HG03378 (cell line): ENCODE results near the gene DNASE1L2.
A peak's percentile ranks its signal among the peaks of the same experiment; 100 is the strongest.
"Not testable (repeated sequence)": the region's sequence is repeated elsewhere in the genome, so short reads cannot be mapped to it uniquely, and the experiment has no call there.

Experiments
- ATAC-seq: cut with Tn5 transposase; IDR thresholded peaks from one replicate; pipeline ENCODE4 v1.9.1; 2021; ENCODE audit warnings: mild to moderate bottlenecking, moderate library complexity; ENCODE audit not compliant: unreplicated experiment

The DNASE1L2 gene

DNA sequence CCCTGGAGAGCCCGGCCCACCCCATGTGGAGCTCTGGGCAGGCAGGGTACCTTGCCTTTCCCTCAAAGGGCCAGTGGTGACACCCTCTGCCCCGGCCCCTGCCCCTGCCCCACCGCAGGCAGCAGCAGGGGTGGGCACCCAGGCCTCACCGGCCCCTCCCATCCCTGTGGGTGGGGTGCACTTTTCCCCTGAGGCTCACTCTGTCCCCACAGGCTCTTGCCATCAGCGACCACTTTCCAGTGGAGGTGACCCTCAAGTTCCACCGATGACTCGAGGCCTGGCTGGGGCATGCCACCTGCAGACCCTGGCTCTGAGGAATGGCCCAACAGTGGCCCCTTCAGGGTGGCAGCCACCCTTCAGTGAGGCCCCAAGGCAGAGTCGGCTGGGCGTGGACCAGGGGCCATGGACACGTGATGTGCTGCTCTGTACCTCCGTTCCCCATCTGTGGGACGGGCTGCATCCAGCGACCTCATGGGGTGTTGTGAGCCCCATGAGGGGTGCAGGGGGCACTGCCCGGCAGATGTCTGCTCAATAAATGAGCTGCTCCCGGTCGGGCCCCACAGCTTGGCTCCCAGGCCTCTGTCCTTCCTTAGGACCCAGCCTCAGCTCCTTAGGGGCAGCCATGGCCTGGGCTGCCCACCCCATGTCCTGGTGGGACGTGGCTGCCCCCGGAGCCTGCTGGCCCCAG, 2.0 kb downstream of the DNASE1L2 start:
- no peak for ATAC-seq

DNA sequence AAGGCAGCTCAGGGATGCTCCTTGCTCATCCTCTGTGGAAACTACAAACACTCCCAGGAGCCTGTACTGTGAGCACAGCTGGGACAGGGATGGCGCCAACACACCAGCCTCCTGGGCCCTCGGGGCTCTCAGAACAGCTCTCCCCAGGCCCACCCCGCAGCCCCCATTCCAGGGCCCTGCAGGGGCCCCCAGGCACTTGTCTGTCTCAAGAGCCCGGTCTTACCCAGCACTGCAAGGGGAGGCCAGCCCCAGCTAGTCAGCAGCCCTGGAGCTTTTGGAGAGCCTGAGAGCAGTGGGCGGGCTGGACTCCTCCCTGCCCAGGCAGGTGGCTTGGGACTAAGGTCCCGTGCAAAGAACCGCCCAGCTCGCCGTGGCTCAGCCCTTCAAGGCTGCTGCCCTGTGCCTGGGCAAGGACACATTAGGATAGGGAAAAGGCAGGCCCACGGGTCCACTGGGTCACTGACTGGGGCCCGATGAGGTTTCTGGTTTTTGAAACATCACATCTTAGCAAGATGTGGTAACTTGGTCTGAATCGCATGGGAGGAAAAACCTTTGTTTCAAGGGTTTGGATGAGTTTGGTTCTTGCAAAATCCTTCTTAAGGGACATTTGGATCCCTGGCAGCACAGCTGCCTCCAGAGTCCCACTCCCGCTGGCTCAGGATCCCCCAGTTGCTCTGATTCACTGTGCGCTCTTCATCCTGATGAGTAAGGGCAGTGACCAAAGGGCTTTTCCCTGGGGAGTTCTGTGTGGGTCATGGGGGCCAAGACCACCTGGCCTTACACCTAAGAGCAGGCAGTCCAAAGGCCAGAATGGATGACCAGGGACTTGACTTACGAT, 2.8 kb downstream of the DNASE1L2 start:
- ATAC-seq, result no peak

DNA sequence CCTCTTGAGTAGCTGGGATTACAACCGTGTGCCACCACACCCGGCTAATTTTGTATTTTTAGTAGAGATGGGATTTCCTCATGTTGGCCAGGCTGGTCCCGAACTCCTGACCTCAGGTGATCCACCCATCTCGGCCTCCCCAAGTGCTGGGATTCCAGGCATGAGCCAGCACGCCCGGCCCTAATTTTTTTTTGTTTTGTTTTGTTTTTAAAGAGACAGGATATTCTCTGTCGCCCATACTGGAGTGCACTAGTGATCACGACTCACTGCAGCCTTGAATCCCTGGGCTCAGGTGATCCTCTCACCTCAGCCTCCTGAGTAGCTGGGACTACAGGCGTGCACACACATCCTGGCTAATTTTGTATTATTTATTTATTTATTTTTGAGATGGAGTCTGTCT, 4.1 kb downstream of the DNASE1L2 start:
- ATAC-seq, result not testable (repeated sequence)

DNA sequence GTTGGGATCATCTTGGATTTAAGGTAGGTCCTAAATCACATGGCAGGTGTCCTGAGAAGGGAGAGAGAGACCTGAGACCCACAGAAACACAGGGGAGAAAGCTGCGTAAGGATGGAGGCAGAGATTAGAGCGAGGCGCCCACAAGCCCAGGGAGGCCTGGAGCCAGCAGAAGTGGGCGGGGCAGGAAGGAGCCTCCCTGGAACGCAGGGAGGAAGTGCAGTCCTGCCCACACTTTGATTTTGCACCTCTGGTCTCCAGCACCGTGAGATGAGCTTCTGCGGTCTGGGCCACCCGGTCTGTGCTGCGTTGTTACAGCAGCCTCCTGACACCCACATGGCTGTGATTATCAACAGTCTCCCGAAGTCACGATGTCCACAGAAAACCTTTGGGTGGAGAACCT, 6.4 kb downstream of the DNASE1L2 start:
- no peak for ATAC-seq

DNA sequence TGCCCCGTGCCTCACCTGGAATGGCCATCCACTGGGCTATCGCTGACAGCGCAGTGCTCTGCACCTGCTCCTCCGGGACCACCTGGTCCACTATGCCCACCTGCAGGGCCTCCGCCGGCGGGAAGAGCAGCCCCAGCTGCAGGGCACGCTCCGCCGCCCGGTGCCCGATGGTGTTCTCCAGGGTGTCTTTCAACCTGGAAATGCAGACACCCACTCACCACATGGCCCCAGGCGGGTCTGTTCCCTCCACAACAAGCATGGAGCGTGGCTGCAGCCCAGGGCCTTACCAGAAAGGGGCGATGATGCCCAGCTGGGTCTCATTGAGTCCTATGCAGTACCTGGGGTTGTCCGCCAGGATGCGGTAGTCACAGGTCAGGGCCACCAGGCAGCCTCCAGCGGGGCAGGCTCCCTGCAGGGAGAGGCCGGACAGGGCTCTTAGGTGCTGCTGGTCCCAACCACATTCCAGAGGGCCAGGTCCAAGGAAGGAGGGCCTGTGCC, 6.8 kb downstream of the DNASE1L2 start:
- ATAC-seq, result no peak

DNA sequence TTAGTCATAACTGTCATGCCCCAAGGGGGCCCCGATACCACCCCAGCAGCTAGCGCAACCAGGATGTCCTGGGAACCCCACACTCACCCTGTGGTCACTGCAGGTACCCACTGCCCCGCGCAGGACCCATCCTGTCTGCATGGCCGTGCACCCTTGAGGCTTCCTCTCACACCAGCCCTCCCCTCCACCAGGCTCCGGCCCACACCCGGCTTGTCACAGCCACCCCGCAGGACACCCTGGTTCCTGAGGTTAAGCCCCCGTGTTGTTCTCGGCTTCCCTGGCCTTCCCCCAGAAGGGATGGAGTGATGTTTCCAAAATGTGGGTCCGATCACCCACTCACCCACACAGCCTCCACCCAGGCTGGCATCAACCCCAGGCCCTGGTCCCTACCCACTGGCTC, 7.5 kb downstream of the DNASE1L2 start:
- ATAC-seq, result no peak

DNA sequence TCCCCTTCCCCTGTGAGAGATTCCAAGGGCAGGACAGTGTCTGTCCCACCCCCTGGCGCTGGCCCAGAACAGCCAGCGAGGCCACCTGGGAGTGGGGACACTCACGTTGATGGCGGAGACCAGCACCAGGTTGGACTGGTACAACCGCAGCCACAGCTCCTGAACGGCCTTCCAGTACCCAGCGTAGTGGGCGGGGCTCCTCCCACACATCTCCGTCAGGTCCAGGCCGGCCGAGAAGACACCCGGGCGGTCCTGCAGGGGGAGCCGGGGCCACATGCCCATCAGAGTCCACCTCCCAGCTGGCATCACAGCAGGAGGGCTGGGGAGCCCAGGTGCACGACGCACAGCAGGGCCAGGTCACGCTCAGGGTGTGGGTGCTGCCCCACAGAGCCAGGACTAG, 8.1 kb downstream of the DNASE1L2 start:
- no peak for ATAC-seq

DNA sequence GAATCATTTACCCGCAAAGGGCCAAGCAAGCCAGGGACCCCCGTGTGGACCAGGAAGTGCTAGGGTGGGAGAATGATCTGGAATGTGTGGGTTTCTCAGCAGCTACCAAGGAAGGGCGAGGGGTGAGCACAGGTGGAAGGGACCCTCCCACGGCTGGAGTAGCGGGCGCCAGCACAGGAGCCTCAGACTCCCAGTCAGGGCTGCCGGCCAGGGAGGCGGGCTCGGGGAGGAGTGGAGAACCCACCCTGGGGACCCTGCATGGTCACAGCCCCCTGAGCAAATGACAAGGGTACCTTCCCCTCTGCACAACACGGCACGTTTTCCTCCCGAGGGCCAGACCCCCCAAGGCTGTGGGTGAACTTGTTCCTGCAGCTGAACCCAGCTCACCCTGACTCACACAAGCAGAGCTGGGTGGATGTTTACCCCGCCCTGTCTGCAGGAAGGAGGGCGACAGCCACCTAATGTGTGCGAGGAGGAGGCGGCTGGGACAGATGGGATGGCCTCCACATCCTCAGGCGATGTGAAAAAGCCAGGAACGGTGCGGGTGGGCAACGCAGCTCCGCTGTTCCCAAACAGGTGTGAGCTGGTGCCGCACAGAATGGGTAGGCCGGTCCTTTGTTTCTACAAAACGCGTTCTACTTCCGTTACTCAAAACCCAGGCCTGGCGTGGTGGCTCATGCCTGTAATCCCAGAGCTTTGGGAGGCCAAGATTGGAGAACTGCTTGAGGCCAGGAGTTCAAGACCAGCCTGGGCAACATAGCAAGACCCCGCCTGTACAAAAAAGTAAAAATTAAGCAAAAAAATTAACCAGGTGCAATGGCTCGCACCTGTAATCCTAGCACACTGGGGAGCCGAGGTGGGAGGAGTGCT, 8.9 kb downstream of the DNASE1L2 start:
- no peak for ATAC-seq

DNA sequence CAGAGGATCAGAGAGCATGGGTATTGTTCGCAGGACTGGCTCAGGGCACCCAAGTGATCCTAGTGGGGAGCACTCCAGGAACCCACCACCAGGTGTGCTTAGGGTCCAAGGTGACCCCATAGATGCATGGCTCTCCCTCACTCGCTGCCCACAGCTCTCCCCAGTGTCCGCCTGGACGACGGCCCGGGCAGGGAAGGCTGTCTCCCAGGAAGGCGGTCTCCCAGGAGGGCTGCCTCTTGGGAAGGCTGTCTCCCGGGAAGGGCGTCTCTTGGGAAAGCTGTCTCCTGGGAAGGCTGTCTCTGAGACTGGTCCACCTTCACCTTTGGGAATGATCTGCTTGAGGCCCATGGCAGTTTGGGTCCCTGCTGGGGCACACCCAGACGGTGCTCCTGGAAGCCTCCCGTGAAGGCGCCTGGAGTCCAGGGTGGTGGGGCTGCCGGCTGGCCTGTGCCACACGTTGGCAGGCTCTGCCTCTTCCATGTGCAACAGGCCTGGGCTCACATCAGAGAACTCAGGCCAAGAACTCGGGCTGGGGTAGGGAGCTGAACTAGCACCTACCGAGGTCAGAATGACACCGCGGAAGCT, 10.1 kb downstream of the DNASE1L2 start:
- no peak for ATAC-seq

DNA sequence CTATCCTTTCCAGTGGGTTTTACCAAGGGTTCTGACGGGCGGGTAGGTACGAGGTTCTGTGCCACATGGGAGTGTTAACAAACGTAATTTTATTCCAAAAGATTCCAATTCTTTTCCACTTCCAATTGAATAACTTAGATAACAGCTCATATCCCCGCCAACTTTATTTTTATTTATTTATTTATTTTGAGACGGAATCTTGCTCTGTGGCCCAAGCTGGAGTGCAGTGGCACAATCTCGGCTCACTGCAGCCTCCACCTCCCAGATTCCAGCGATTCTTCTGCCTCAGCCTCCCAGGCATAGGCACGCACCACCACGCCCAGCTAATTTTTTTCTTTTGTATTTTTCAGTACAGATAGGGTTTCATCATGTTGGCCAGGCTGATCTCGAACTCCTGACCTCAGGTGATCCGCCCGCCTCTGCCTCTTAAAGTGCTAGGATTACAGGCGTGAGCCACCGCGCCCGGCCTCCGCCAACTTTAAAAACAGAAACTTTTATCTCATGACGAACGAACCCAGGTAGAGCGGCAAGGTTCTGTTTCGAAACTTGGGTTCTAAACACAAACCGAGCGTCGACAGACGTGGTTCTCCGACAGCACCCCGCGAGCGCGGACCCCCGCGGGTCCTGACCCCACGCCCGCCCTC, 14.5 kb downstream of the DNASE1L2 start:
- ATAC-seq, result peak; percentile 5

DNA sequence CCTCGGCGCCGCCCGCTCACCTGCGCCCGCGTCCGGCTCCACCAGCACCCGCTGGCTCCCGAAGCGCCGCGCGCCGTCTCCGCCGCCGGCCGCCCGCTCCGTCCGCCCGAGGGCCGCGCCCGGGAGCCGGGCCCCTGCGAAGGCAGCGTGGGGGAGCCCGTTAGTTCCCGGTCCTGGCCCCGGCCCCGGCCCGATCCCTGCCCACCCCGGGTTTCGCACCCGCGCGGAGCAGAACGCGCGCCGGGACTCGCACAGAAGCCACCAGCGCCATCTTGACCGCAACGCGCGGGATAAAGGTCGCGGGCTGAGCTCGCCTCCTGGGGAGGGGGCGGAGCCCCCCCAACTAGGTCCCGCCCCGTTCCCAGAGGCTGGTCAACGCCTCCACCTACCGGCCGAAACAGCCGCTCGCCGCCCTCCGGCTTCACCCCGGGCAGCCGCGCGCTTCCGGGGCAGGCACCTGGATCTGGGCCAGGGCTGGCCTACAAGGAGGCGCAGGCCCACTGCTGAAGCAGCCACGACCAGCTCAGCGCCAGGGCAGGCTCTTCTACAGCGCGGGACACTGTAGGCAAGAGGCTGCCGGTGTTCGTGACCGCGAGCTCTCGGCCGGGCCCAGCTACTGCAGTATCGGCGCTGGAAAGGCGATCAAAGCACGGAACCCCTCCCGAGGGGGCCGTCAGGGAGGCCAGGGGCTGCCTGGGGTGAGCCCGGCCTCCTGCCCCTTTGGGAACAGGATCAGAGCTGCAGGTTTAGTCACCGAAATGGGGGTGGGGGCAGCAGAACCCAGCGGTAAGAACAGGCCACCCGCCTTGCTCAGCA, 15.3 kb downstream of the DNASE1L2 start, which contains the start of gene ECI1:
TSS of gene ECI1 (minus strand) at position 292 of the 816 bp plus-strand sequence. CDS start at position 271, 21 bp downstream.
- ATAC-seq, result peak; percentile 63

DNA sequence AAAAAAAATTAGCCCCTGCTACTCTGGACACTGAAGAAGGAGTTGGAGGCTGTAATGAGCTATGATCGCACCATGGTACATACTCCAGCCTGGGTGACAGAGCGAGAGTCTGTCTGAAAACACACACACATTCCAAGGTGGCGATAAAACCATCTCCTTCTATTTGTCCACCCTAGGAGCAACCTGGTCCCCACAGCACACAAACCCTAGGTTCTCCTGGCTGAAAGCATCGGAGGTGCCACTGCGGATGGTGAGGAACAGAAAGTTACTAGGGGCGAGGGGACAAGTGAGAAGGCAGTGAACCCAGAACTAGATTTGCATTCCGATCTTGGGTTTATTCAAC, 16.5 kb downstream of the DNASE1L2 start:
- ATAC-seq, result no peak

DNA sequence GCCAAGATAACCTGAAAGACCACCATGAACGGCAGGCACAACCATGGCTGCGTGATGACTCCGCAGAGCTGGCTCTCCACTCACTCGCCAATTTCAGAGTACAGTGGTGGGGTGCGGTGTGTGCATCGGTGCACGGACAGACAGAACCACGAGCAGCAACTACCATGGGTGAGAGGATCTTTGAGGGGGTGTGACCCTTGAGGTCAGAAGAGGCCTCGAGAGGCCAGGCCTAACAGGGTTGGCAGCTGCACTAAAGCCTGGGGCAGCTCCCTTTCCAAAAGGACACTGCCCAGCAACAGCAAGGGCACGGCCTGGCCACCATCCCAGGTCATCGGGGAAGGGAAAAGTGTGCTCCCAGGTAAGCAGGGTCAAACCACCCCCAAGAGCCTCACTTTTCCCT, 17.0 kb downstream of the DNASE1L2 start:
- ATAC-seq, result no peak

DNA sequence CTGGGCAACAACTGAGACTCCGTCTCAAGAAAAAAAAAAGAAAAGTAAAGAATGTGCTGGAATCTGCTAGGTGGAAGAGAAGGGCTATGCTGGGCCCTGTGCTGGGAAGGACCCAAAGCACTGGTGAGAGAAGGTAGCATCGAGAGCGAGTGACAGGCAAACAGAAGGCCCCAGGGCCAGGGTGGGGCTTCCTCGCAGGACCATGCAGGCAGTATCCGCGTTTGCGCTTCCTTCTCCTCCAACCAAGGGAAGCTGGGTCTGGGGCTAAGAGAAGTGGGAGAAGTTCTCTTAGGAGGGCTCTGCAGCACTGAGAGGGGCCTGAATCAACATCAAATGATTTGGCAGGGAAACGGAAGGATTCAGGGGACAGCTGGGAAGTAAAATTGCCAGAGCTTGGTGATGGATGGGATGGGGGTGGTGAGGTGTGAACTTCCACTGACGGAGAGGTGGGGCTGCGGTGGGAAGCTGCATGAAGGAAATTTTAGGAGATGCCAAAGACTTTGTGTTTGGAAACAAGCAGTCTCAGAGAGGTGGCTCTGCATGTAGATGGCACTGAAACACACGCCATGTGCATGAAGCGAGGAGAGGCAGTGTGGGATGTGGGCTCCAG, 20.4 kb downstream of the DNASE1L2 start:
- no peak for ATAC-seq

DNA sequence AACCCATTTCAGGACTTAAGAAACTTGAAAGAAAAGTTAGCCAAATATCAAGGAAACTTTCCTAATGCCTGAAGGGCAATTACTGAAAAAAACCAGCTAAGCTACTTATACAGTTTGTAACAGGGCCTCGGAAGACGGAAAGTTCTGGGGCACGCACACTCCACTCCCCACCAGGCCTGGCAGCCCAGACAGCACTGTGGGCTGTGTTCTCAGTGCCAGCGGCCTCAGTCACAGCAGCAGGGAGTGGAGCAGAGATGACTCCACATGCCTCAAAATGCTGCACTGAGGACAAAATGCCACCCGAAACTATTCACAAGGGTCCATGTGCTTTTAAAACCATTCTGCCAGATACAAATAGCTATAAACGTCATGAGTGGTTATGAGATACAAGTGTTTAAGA, 21.5 kb downstream of the DNASE1L2 start:
- ATAC-seq, result no peak

DNA sequence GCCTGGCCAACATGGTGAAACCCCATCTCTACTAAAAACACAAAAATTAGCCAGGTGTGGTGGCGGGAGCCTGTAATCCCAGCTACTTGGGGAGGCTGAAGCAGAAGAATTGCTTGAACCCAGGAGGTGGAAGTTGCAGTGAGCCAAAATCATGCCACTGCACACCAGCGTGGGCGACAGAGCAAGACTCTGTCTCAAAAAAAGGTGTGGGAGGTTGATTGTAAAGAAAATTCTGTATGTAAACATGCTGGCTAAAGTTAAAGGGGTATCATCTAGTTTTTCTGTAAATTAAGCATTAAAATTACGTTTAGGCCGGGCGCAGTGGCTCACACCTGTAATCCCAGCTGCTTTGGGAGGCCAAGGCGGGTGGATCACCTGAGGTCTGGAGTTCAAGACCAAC, 22.3 kb downstream of the DNASE1L2 start:
- not testable (repeated sequence) for ATAC-seq

DNA sequence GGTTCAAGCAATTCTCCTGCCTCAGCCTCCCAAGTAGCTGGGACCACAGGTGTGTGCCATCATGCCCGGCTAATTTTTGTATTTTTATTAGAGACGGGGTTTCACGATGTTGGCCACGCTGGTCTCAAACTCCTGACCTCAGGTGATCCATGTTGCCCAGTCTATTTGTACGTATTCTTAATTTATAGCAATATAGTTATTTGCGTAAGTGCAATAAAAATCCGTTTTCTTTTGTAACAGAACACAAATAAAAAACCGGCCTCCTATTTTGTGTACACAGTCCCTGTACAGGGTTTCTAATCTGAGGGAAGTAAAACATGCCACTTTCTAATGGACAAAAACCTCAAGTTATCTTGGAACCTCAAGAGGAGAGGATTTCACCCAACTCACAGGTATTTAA, 24.0 kb downstream of the DNASE1L2 start:
- ATAC-seq, result no peak

DNA sequence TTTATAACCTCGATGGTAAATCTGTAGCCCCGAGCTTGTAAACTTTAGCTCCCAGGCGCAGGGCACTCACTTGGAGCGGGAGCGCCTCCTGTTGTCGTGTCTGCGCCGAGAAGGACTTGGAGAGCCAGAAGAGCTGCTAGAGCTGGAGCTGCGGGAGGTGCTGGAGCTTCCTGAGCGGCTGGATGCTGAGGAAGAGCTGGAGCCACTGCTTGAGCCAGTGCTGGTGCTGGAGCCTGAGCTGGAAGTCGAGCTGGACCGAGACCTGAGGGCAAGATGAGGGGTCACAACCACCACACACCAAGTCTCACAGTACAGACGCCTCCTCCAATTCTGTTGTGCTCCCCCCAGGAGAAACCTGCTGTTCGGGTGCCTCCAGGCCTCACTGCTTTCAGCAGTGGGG, 26.8 kb downstream of the DNASE1L2 start:
- not testable (repeated sequence) for ATAC-seq

DNA sequence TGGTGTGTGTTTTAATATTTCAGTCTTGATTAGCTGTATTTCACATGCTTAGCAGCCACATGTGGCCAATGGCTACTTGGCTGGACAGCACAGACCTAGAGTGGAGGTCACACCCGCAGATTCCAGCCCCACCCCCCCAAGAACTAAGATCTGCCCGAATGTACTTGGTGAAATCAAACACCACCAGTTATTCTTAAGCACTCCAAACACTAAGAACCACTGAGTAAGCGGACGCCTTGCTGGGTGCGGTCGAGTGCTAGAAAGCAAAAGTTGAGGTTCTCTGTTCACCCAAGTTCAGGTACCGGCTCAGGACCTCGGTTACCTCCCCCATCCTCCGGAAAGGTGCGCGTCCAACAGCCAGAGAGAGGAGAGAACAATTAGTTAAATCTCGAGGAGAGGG, 30.6 kb downstream of the DNASE1L2 start:
- not testable (repeated sequence) for ATAC-seq
